ENCODE measurements around the gene TECR.

DNA sequence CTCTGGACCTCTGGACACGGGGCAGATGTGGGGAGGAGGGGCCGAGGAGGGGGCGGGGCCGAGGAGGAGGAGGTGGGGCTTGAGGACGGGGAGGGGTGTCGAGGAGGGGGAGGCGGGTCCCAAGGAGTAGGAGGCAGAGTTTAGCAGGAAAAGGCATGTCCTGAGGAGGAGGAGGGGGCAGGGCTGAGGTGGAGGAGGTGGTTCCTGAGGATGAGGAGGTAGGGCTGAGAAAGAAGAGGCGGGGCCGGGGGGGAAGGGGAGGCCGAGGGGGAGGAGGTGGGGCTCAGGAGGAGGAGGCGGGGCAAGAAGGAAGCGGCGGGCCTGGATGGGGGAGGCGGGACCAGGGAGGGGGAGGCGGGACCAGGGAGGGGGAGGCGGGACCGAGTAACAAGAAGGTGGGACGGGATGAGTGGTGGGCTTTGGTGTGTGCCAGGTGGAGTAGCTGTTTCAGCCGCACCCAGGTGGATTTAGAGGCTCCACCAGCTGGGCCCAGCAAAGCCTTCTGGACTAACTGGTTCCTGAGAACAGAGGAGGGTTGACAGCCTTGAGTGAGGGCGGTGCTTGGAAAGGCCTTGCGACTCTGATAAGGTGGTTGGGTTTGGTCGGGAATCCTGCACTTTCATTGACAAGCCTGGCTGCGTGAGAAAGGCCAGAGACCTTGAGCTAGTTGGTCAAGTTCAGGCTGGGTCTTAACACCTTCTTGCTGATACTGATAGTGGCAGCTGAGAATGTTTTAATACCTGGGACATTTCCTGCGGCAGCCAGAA is 7.7 kb downstream of the TECR start:
- TF ChIP-seq POLR2A (IDR thresholded peaks at IDR 0.05; ENCODE audit: low read length) (peak; percentile 22), GATA1 (IDR thresholded peaks at IDR 0.05; ENCODE audit: low read depth, low read length) (no peak)

Data from erythroblast (primary cell).